HG03064 (cell line): ENCODE measurements around the gene GSK3A.
A peak's percentile ranks its signal among the peaks of the same experiment; 100 is the strongest.

Experiments used
- ATAC-seq: cut with Tn5 transposase; IDR thresholded peaks from one replicate; pipeline ENCODE4 v1.9.1; 2021; ENCODE audit warnings: low read depth; ENCODE audit not compliant: unreplicated experiment

GSK3A gene

DNA sequence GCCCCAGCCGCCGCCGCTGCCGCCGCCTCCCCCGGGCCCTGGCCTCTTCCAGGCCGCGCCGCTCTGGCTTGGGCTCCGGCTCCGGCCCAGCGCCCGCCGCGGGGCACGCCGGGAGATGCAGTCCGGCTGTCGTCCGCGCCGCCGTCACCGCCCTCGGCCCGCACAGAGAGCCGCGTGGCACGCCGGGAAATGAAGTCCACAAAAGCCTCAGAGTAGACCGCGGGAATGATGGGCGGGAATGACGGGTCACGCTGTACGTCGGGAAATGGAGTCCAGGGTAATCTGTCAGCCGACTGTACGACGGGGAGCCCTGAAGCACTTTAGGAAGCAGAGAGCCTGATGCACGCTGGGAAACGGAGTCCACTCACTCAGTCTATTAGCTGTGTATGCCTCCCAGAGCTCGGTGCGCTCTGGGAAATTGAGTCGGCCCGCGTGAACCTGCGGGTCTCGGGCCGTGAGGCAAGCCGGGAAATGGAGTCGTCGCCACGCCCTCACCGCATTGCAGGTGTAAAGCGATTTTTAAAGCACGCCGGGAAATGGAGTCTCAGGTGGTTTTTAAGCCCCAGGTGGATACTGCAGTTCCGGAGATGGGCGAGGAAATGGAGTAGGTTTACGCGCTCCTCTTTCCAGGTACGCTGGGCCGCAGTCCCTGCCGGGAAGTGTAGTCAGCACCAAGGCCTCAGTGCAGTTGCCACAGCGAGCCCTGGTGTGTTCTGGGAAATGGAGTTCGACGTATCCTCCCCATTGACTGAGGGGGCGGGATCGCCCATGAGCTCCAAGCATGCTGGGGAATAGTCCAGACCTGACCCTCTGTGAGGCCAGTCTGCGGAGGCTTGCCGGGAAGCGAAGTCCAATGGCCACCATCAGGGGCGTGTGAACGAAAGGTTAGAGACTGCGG, at the start of gene GSK3A:
Gene GSK3A (minus strand): TSS at position 91 of the 898 bp plus-strand sequence. CDS start 137 bp downstream, outside the sequence.
- ATAC-seq = peak; percentile 56

DNA sequence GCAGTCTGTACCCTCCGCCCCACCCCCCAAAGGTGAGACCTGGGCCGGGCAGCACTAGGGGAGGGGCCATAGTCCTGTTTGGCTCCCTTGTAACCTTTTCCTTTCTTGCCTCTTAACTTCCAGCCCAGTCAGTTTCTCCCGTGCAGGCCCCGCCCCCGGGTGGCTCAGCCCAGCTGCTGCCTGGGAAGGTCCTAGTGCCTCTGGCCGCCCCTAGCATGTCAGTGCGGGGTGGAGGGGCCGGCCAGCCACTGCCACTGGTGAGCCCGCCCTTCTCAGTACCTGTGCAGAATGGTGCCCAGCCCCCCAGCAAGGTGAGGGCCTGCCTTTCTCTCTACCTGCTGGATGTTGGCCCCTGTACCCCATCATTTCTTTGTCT, 49.0 kb upstream of the GSK3A start:
- no peak for ATAC-seq

DNA sequence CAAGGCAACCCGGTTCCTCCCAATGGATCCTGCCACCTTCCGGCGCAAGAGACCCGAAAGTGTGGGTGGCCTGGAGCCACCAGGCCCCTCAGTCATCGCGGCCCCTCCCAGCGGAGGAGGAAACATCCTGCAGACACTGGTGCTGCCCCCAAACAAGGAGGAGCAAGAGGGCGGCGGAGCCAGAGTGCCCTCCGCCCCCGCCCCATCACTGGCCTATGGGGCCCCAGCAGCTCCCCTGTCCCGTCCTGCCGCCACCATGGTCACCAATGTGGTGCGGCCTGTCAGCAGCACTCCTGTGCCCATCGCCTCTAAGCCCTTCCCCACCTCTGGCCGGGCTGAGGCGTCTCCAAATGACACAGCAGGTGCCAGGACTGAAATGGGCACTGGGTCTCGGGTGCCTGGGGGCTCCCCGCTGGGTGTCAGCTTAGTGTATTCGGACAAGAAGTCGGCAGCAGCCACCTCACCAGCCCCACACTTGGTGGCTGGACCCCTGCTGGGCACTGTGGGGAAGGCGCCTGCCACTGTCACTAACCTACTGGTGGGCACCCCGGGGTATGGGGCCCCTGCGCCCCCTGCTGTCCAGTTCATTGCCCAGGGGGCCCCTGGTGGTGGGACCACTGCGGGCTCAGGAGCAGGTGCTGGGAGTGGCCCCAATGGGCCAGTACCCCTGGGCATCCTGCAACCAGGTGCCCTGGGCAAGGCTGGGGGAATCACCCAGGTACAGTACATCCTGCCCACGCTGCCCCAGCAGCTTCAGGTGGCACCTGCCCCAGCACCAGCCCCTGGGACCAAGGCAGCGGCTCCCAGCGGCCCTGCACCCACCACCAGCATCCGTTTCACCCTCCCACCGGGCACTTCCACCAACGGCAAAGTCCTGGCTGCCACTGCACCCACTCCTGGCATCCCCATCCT, 48.4 kb upstream of the GSK3A start:
- no peak for ATAC-seq

DNA sequence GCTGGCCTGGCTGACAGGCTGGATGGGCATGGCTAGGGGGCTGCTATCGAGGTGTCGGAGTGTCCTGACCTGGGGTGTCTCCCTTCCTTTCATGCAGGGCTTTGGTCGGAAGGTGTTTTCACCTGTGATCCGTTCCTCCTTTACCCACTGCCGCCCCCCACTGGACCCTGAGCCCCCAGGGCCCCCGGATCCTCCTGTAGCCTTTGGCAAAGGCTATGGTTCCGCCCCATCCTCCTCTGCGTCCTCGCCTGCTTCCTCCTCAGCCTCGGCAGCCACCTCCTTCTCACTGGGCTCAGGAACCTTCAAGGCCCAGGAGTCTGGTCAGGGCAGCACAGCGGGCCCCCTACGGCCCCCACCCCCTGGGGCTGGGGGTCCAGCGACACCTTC, 47.7 kb upstream of the GSK3A start:
- no peak for ATAC-seq

DNA sequence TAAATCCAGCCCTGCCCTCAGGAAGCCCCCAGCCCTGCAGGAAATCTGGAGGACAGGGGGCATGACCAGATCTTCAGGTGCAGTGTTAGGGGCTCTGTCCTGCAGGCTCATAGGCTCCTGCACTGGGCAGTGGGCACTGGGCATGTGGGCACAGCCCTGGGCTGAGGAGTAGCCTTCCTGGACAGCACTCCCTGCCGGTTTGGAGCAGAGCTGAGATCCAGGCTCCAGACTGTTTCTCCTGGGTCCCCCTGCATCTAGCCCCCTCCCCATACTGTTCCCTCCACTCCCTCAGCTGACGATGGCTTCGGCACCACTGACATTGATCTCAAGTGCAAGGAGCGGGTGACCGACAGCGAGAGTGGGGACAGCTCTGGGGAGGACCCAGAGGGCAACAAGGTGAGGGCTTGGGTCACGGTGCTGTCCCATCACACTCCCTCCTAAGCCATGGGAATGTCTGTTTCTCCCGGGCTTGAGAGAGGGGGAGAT, 47.2 kb upstream of the GSK3A start:
- no peak for ATAC-seq

DNA sequence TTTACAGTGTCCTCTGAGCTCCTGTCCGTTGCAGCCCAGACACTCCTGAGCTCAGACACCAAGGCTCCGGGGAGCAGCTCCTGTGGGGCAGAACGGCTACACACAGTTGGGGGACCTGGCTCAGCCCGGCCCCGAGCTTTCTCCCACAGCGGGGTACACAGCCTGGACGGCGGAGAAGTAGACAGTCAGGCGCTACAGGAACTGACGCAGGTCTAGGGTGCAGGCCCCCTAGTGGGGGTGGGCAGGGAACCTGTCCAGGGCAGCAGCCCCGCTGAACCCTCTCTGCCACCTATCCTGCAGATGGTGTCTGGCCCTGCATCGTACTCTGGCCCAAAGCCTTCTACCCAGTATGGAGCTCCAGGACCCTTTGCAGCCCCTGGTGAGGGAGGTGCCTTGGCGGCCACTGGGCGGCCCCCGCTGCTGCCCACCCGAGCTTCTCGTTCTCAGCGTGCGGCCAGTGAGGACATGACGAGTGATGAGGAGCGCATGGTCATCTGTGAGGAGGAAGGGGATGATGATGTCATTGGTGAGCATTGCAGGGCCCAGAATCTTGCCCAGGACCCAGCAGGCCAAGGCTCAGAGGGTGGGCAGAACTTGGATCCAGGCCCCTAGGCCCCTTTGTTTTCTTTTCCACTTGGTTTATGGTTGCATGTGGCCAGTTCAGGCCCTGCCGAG, 46.6 kb upstream of the GSK3A start:
- no peak for ATAC-seq

DNA sequence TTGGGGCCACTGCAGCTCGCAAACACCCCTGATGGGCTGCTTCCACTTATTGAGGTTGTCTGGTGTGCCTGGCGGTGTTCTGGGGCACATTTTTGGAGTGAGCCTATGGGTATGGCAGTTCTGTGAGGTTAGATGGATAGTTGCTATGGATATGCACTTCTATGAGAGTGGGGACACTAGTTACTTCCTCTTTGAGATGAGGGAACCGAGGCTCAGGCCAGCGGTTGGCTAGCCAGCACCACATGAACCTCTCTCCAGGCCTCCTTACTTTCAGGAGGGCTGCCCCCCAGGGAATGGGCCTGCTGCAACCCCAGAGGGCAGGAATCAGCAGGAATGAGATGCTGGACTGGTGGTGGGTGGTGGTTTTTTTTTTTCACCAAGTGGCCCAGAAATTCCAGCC, 46.0 kb upstream of the GSK3A start:
- ATAC-seq = no peak

DNA sequence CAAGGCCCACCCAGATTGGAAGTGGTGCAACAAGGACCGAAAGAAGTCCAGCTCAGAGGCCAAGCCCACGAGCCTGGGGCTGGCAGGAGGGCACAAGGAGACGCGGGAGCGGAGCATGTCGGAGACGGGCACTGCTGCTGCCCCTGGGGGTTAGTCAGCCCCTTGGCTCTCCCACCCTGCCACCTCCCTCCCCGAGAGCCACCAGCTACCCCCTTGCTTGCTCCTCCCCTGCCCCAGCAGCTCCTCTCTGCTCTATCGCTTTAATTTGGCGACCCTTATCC, 45.4 kb upstream of the GSK3A start:
- no peak for ATAC-seq

DNA sequence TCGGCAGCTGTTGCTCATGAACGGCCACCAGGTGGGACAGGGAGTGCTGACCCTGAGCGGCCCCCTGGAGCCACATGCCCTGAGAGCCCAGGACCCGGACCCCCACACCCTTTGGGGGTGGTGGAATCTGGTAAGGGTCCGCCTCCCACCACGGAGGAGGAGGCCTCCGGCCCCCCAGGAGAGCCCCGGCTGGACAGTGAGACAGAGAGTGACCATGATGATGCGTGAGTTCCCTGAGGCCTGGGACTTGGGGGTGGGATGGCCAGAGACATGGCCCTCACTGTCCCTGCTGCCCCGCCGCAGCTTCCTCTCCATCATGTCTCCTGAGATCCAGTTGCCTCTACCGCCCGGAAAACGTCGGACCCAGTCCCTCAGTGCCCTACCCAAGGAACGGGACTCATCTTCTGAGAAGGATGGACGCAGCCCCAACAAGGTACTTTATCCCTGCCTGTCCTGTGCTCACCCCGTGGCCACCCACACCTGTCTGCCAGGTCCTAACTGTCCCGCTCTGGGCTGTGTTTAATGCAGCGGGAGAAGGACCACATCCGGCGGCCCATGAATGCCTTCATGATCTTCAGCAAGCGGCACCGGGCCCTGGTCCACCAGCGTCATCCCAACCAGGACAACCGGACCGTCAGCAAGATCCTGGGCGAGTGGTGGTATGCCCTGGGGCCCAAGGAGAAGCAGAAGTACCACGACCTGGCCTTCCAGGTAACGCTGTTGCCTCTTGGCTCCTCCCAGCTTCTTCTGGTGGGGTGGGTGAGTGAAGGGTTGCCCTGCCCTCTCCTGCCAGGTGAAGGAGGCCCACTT, 44.8 kb upstream of the GSK3A start:
- ATAC-seq = no peak

DNA sequence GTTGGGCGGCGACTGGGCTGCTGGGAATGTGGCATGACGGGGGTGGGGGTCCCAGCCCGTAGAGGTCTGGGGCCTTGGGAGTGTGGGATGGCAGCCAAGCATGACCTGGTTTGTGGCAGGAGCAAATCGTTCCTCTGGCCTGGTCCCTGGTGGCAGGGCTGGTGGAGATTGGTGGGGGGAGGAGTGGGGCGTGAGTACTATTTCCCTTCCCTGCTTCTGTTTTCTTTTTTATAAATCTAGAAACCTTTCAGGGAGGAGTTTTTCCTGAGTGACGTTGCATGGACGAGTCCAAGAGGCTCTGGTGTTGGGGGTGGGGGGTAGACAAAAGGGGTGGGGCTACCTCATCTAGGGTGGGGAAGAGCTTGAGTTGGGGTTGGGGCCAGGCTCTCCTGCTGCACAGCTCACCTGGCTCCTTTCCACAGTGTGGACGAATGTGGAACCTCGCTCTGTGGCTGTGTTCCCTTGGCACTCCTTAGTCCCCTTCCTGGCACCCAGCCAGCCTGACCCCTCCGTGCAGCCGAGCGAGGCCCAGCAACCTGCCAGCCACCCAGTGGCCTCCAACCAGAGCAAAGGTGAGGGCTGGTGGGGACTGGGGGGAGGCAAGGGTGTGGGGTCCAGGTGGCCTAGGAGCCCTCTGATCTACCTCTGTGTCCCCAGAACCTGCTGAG, 44.1 kb upstream of the GSK3A start:
- ATAC-seq = no peak

DNA sequence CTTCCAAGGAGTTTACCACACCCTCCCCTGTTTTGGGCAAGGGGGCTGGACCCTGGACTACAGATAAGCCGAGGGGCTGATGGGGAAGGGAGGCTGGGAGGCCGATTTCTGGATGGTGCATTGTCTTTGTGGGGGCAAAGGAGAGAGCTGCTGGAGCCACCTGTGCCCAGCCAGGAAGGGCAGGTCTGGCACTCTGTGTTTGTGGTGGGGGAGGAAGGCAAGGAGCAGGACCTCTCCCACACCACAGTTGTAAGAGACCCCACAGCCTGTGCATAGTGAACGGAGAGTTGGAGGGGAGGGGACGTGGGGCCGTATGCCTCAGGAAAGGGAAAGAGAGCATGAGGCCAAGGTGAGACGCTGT, 43.6 kb upstream of the GSK3A start:
- no peak for ATAC-seq

DNA sequence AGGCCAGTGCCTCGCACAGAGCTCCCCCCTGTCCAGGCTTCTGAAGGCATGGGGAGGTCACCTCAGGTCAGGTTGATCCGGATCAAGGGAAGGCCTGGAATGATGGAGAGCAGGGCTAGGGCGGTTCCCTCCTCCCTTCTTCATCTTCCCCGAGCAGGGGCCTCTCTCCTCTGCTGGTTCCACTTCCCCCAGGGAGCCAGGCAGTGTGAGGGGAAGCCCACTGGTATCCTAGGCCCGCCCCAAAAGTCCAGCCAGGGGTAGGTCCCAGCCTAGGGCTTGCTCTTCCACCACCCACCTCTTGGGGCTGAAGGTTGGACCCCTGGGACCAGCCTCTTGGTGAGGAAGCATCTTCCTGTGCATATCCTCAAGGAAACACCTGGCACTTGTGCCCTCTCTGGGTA, 43.1 kb upstream of the GSK3A start:
- ATAC-seq = no peak

DNA sequence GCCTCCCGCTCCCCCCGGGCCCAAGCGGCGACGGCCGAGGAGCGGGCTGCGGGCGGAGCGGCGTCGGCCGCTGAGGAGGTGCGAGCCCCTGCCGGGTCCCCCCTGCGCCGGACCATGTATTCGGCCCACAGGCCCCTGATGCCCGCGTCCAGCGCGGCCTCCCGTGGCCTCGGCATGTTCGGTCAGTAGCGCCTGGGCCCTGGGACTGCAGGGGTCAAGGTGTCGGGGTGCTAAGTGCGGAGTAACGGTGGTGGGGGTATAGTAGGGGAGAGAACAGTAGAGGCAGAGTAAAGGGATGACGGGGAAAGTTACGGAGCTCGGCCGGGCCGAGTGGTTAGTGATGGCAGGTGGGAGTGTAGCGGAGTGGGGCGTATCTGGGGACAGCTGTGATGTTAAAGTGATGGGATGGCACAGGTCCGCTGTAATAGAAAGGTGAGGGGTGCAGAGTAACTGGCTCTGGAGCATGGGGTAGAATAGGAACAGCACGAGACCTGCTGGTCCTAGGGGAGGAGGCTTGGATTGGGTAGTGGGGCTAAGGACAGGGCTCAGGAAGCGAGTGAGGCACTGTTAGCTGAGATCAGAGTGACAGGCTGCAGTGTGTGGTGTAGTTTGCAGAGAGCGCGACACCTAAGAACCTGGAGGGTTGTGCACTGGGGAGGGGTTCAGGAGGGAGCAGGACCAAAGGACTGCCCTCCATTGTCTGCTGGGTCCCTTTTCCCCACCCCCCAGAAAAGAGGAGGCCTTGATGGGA, 42.4 kb upstream of the GSK3A start:
- peak; percentile 5 for ATAC-seq

DNA sequence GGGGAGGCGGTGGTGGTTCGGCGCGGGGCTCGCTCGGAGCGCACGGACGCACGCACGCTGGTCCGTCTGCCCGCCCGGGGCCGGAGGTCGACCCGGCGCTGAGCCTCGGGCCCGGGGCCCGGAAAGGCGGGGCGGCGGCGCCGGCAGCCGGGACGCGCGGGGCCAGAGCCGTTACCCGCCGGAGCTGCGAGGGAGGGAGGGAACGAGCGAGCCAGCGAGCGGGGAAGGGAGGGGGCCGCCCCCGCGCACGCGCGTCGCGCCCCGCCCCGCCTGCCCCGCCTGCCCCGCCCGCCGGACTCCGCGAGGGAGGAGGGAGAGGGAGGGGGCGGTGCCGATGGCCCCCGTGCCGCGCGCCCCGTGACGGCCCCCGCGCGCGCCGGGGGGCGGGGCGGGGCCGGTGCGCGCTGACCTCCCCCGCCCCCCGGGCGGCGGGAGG, 41.7 kb upstream of the GSK3A start:
- peak; percentile 18 for ATAC-seq

DNA sequence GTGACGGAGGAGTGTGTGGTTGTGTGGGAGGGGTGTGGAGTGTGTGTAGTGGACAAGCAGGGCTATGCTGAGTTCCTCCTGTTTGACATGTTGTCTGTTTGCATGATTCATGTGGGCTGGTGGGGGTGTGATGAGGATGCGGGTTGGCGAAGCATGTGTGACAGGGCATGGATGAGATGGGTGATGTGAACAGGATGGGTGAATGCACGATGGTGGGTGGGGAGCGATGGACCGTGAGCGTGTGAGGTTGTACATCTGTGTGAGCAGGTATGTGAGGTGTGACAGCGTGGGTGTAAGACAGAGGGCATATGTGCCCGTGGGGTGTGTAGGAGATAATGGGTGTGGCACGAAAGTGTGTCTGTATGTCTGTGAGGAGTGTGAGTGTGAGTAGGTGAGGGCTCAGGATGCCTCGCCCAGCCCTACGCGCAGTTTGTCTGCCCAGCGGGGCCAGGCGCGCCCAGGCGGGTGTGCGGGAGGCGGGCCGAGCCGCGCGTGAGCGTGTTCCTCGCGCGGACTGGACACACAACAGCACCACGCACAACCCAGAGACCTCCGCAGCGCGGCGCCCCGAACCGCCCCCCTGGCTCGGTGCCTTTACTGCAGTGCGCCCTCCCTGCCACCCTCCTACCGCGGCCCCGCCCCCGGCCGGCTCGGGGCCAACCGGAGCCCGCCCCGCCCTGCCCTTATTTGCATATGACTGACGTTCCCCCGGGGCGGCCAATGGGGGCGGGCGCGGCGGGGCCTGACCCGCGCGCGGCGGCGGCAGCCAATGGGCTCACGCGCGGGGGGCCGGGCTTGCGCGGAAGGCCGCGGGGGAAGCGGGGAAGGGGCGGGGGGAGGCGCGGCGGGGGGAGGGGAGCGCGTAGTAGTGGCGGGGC, 41.0 kb upstream of the GSK3A start:
- ATAC-seq = peak; percentile 44

DNA sequence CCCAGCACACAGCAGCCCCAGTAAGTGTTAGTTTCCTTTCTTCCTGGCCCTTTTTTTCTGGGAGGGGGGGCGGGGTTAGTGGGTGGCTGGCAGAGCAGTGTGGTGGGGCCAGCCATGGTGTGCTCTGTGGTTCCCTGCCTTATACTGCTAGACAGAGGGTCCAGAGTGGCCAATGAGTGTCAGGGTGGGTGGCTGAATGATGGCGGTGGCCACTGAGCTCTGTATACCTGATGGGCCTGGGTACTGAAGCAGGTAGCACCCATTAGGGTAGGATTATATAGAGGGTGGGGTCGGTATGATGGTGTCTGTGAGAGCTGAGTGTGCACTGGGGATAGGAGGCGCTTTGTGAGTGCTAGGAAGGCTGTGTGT, 40.4 kb upstream of the GSK3A start:
- ATAC-seq = no peak

DNA sequence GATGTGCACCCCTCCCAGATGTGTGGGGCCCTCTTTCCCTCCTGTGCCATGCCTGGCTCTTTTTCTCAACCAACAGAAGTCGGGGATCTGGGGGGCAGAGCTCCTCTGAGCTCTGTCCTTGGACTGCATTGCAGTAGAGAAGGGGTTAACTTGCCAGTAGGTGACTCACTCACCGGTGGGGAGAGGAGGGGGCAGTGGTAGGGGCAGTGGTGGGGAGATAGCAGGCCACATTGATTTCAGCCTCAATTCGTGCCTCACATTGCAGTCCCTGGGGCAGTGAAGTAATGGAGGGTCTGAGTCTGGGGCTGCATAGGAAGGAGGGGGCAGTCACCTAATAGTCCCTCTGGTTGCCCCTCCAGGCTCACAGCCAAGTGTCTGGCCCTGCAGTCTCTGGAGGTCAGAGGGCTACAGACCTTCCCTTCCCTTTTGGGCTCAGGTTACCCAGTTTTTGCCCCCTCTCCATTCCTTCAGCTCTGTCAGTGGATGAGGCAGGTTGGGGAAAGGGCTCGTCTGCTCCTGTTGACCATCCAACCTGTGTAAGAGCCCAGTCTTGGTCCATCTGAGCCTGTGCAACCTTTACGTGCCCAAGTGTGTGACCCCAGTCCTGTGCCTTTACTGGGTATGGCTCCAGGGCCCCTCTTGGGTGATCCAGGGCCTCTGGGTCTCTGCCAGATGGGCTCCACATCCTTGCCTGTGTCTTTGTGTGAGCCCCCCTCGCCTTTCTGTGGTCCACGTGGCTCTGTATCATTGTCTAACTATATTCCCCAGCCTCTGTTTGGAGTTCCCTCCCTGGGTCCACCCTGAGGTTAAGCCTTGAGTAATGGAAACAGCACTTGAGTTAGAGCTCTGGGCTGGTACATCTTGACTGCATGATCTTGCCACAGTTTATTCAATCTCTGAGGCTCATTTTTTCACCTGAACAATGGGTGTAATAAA, 39.7 kb upstream of the GSK3A start:
- no peak for ATAC-seq
